Upper lobe of left lung (tissue), 4 donors: ENCODE data around the gene ADNP2.

Source experiments
- CTCF ChIP-seq, 6 experiments: fragments of 450-650 bp in 4 of 6; fragments of 200-600 bp in 2 of 6; sonication (generic) in 2 of 6; IDR thresholded peaks; one replicate each; pipeline ENCODE4 v1.5.1; 2016 to 2019; ENCODE audit warnings: antibody characterized with exemption in 6 of 6
- EP300 ChIP-seq, 4 donors: sonication (generic); formaldehyde crosslinking; IDR thresholded peaks; one replicate each; pipeline ENCODE4 v1.5.1; 2017; ENCODE audit warnings: antibody characterized with exemption in 4 of 4, control low read depth in 2 of 4
- POLR2A ChIP-seq, 4 donors: fragments of 450-650 bp; IDR thresholded peaks; one replicate each; pipeline ENCODE4 v1.5.1; 2016 to 2017; ENCODE audit warnings: antibody characterized with exemption in 4 of 4, mild to moderate bottlenecking in 2 of 4
- POLR2AphosphoS5 ChIP-seq, 2 donors: sonication (generic); formaldehyde crosslinking; IDR thresholded peaks; one replicate each; pipeline ENCODE4 v1.5.1; 2017; ENCODE audit warnings: antibody characterized with exemption in 2 of 2

GRCh38 chr18:80109676-80110078 is 615 bp downstream of the ADNP2 start:
- TF ChIP-seq CTCF (IDR thresholded peaks at IDR 0.05) (no peak), POLR2A (IDR thresholded peaks at IDR 0.05) (no peak), EP300 (IDR thresholded peaks at IDR 0.05) (no peak), POLR2AphosphoS5 (IDR thresholded peaks at IDR 0.05) (no peak)
